GM21576 (cell line): ENCODE results near the gene ASS1.
"Not testable (repeated sequence)": the region's sequence is repeated elsewhere in the genome, so short reads cannot be mapped to it uniquely, and the experiment has no call there.

ENCODE experiments used
- ATAC-seq: cut with Tn5 transposase; IDR thresholded peaks from one replicate; pipeline ENCODE4 v1.9.1; 2021; ENCODE audit warnings: mild to moderate bottlenecking, moderate library complexity; ENCODE audit not compliant: unreplicated experiment

ASS1 gene

DNA sequence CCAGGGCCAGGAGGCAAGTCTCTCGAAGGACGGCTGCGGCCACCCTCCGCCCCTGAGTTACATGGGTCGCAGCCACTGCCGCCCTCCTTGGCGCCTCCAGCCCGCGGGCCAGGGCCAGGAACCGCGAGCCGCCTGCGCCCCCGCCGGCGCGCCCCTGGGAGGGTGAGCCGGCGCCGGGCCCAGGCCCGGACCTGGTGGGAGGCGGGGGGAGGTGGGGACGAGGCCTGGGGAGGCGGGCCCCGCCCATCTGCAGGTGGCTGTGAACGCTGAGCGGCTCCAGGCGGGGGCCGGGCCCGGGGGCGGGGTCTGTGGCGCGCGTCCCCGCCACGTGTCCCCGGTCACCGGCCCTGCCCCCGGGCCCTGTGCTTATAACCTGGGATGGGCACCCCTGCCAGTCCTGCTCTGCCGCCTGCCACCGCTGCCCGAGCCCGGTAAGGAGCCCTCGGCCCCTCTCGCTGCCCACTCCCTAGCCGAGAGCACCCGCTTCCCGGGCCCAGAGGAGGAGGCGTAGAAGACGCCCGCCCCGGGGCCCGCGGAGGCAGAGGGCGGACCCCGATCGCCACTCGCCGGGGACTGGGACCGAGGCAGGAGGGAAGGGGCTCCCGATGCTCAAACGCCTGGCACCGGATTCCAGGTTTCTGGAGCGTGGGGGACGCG lies at the start of gene ASS1:
TSS of gene ASS1 (plus strand) at position 397 of the 657 bp plus-strand sequence. CDS start 7,268 bp downstream, outside the sequence.
- ATAC-seq: no peak

DNA sequence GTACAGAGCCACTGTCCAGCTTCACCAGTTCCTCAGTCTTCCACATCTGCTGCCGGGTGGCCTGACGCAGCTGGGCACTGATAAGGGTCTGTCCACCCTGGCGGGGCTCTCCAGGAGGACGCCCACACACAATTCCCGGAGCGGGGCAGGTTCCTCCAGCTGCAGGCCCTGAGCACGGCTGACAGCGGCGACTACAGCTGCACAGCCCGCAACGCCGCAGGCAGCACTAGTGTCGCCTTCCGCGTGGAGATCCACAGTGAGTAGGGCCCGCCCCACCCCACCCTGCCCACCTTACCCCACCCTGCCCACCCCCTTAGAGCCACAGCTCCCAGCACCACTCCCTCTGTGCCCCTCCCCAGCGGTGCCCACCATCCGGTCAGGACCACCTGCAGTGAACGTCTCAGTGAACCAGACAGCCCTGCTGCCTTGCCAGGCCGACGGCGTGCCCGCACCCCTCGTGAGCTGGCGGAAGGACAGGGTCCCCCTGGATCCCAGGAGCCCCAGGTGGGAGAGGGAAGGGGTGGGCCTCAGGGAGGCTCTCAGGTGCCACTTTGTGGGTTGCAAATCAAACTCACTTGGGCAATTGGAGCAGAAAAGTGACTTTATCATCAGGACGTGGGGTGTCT lies 48.8 kb upstream of the ASS1 start:
- ATAC-seq: no peak

GRCh38 chr9:130396581-130396980 lies 48.2 kb upstream of the ASS1 start:
- ATAC-seq: no peak

GRCh38 chr9:130398487-130399240 lies 46.1 kb upstream of the ASS1 start:
- no peak for ATAC-seq

DNA sequence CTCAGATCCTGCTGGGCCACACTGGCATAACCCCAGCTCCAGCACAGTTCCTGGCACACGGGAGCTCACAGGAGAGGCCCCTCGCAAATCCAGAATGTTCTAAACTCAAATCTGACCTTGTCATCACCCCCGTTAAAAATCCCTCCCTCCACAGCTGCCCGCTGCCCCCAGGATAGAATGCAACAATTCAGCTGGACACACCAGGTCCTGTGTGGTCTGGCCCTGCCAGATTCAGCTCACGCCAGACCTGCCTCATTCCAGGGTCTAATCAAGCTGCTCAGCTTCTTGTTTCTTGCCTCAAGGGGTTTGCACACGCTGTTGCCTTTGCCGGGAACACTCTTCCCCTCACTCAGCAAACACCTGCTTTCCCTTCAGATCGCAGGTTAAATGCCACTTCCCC lies 45.0 kb upstream of the ASS1 start:
- ATAC-seq: no peak

- no peak for ATAC-seq
Observed at GRCh38 chr9:130400870-130401269, 43.9 kb upstream of the ASS1 start.

DNA sequence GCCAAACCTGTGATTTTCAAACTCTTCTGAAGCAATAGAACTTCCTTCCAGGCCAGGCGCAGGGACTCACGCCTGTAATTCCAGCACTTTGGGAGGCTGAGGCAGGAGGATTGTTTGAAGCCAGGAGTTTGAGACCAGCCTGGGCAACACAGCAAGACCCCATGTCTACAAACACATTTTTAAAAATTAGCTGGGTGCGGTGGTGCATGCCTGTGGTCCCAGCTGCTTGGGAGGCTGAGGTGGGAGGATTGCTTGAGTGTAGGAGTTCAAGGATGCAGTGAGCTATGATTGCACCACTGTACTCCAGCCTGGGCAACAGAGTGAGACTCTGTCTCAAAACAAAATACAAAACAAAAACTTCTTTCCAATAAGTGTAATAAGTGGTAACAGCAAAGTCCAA lies 43.0 kb upstream of the ASS1 start:
- not testable (repeated sequence) for ATAC-seq

GRCh38 chr9:130402243-130402642 lies 42.5 kb upstream of the ASS1 start:
- no peak for ATAC-seq

GRCh38 chr9:130402645-130403440 lies 41.9 kb upstream of the ASS1 start:
- no peak for ATAC-seq

DNA sequence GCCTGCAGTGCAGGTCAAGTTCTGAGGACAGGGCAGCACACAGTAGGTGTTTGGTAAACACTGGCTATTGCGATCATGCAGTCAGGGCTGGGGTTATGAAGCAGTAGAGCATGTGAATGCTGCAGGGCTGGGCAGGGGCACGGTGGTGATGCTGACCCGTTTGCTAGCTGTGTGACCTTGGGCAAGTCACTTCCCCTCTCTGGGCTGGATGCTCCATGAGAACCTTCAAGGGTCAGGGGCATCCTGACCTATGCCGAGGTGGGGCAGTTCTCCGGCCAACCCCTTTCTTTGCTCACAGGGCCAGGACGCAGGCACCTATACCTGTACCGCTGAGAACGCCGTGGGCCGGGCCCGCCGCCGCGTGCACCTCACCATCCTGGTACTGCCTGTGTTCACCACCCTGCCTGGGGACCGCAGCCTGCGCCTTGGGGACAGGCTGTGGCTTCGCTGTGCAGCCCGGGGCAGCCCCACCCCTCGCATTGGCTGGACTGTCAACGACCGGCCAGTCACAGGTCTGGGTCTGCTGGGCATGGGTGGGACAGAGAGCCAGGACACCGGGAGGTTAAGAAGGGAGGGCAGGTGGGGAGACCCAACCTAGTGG lies 39.0 kb upstream of the ASS1 start:
- no peak for ATAC-seq

GRCh38 chr9:130406278-130406895 lies 38.4 kb upstream of the ASS1 start:
- ATAC-seq: no peak

DNA sequence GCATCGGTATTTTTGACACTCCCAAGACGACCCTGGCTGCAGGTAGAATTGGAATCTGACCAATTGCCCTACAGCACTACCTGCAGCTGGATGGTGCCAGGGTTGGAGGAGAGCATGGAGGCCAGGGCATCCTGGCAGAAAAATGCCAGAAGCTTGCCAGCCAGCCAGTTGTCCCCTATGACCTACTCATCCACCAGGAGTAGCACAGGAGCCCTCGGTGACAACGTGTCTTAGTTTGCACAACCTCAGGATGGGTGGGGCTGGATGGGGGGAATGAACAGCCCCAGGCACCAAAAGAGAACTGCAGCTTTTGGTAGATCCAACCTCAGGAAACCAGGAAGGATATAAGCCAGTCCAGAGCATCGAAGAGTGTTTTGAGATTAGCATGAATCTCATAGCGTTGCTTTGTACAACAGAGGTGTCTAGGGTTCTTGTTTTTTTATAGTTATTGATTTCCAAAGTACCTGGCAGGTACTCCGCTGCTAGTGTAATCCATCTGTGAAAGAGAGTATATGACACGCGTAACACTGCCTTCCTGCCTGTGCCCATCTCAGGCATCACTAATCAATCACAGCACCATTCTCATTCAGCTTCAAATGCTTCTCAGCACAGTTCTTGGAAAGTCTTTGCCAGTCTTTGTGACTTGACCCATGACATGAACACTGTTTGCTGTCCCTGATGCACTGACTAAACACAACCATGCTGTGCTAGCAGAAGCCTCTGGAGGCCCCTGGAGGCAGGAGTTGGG lies 36.7 kb upstream of the ASS1 start:
- ATAC-seq: no peak

DNA sequence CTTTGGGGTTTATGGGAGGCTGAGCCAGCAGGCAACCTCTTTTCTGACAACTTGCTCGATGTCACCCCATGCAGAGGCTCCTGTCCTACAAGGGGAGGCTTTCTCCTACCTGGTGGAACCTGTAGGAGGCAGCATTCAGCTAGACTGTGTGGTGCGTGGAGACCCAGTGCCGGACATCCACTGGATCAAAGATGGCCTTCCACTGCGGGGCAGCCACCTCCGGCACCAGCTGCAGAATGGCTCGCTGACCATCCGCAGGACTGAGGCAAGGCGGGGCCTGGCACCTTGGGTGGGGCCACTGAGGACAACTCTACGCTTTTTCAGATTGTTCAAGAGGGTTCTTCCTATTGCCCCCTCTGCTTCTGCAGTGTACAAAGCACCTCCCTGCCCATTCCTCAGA lies 36.1 kb upstream of the ASS1 start:
- no peak for ATAC-seq

GRCh38 chr9:130409246-130409645 lies 35.5 kb upstream of the ASS1 start:
- no peak for ATAC-seq

GRCh38 chr9:130410443-130410842 lies 34.3 kb upstream of the ASS1 start:
- no peak for ATAC-seq

GRCh38 chr9:130411566-130411915 lies 33.2 kb upstream of the ASS1 start:
- ATAC-seq: no peak

- ATAC-seq: no peak
Observed at GRCh38 chr9:130414081-130414731, 30.6 kb upstream of the ASS1 start.

- no peak for ATAC-seq
Observed at GRCh38 chr9:130414910-130415746, 29.6 kb upstream of the ASS1 start.
